Activated T-helper 1 cell treated with anti-CD3 and anti-CD28 coated beads, Interleukin-12 subunit alpha, Interleukin-12 subunit beta, Interleukin-2, Interleukin-4 antibody, amounts not matched to agents 30 ng/mL and 10 ng/mL and 1 ng/mL, durations not matched to agents 14 hours and 24 hours and 36 hours (primary cell): ENCODE measurements around the gene PRPF8. TPM values are rescaled to one million over a fixed set of nuclear protein-coding genes. Genes with fewer than 3 reads are reported as not detected.
A peak's percentile ranks its signal among the peaks of the same experiment; 100 is the strongest.
"Not testable (repeated sequence)": the region's sequence is repeated elsewhere in the genome, so short reads cannot be mapped to it uniquely, and the experiment has no call there.

Experiments used
- DNase-seq: peaks from one replicate; pipeline ENCODE4 v3.0.0; 2021; ENCODE audit warnings: low spot score
- H3K27ac Mint-ChIP-seq: one replicate; pipeline ENCODE4 v1.8.0; 2021; ENCODE audit warnings: mild to moderate bottlenecking, mixed read lengths
- H3K27me3 Mint-ChIP-seq: one replicate; pipeline ENCODE4 v1.8.0; 2022; ENCODE audit warnings: mild to moderate bottlenecking, moderate library complexity, mixed read lengths; ENCODE audit not compliant: insufficient read depth
- H3K36me3 Mint-ChIP-seq: one replicate; pipeline ENCODE4 v1.8.0; 2021; ENCODE audit warnings: low read depth, mixed read lengths
- H3K4me1 Mint-ChIP-seq: one replicate; pipeline ENCODE4 v1.8.0; 2021; ENCODE audit warnings: low read depth, mixed read lengths
- H3K4me3 Mint-ChIP-seq: one replicate; pipeline ENCODE4 v1.8.0; 2021; ENCODE audit warnings: mild to moderate bottlenecking, moderate library complexity, mixed read lengths
- H3K9me3 Mint-ChIP-seq: one replicate; pipeline ENCODE4 v1.8.0; 2021; ENCODE audit warnings: mixed read lengths
- intact Hi-C: fragments of 100-400 bp; cut with micrococcal nuclease; formaldehyde crosslinking; loops from one replicate; pipeline ENCODE4 v1.15.1; 2024
- total RNA-seq: library from RNA; stranded (reverse); gene quantifications from 2 replicates; pipeline ENCODE4 v1.2.3, GENCODE V29; 2022

The PRPF8 gene
- total RNA-seq, 1 donor from 2014 or later, result 410 TPM

DNA sequence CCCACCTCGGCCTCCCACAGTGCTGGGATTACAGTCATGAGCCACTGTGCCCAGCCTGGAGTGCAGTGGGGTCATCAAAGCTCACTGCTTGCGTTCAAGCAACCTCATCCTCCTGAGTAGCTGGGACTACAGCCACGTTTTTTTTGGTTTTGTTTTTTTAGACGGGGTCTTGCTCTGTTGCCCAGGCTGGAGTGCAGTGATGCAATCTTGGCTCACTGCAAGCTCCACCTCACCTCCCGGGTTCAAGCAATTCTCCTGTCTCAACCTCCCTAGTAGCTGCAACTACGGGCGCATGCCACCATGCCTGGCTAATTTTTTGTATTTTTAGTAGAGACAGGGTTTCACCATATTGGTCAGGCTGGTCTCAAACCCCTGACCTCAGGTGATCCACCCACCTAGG, 31.9 kb downstream of the PRPF8 start:
- H3K27ac Mint-ChIP-seq, H3K9me3 Mint-ChIP-seq, DNase-seq, intact Hi-C loops, H3K27me3 Mint-ChIP-seq, H3K4me1 Mint-ChIP-seq: not testable (repeated sequence)
- Mint-ChIP-seq H3K4me3 (peak overlapping the region; percentile 26), H3K36me3 (peaks cover 56% of the 10 kb centered on the region)

DNA sequence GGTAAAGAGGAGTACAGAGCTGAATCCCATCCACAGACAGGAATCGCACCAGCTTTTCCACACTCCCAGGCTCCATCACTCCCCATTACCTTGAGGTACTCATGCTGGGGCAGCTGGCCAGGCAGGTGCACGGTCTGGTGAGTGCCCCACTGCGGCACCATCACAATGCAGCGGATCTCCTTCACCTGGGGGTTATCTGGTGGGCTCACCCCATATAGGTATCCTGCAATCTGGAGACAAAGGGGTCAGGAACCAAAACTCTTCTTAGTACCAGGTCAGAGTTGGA, 33.2 kb downstream of the PRPF8 start:
- Mint-ChIP-seq H3K27ac (no peak overlapping the region), H3K27me3 (peaks cover under 1% of the 10 kb centered on the region), H3K4me3 (no peak overlapping the region), H3K9me3 (no peaks in the 10 kb centered on the region), H3K4me1 (no peaks in the 10 kb centered on the region), H3K36me3 (peaks cover 48% of the 10 kb centered on the region)
- DNase-seq, result no peak
- intact Hi-C loops, result no loop called here

DNA sequence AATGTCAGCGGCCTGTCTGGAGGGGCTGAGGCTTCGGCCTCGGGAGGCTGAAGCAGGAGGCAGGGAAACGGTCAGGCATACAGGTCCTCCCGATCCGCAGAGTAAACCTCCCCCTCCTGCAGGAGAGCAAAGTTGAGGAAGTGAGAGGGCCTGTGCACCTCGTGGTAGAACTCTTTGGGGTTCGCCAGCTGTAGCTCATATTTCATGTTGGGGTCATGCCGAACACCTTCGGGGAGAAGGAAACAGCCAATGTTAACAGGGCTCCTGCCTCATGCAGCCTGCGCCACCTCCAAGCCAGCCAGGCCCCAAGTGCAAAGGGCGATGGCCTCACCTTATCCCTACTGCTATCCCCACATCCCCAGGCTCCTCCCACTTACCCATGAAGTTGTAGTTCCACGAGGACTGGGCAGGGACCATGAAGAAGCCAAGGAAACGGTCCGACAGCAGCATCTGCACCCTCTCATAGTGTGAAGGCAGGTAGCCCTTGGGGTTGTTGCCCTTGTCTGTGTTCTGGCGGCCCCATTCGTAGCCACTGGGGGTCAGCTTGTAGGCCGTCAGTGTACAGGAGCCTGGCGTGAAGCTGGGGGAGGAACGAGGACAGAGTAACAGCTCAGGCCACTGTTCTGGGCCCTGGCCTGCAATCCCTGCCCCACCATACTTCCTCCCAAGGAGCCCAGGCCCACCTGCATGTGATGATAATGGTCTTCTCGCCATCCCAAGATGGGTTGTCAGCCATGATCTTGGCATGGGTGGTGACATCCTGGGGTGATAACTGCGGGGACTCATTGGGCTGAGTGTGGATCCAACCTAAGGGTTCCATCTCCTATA, 33.7 kb downstream of the PRPF8 start:
- H3K4me1 Mint-ChIP-seq, result peaks cover 4% of the 10 kb centered on the region
- no peak for DNase-seq
- H3K27ac Mint-ChIP-seq, result no peak overlapping the region
- intact Hi-C loops, result no loop called here
- H3K27me3 Mint-ChIP-seq, result peaks cover 2% of the 10 kb centered on the region
- peaks cover 45% of the 10 kb centered on the region for H3K36me3 Mint-ChIP-seq
- H3K4me3 Mint-ChIP-seq, result no peak overlapping the region
- H3K9me3 Mint-ChIP-seq, result no peaks in the 10 kb centered on the region

DNA sequence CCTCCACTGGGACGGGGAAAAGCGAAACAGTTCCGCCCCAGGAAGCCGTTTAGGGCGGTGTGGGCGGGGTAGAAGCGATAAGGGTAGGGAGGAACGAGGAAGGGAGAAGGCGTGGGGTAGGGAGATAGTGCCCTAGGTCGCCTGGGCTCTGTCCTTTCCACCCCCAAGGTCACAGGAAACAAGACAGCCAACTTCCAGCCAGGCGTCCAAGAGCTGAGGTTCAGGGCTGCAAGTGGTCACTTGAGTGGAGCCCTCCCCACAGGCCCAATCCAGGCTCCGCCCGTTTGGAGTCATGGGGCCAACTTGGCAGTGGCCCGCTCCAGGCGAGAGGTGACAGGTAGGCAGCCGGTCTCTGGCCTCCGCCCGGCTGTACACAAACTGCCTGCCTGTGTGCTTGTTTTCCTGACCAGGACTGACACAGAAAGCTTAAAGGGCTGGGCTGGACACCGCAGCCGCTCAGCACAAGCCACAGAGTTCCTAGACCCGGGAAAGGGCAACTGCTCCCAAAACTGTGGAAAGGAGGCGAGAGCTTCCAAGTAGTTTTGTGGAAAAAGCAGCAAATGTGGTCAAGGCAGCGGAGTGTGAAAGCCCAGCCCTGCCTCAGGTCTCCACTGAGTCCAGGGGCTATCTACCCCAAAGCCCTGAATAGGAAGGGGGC, 34.7 kb downstream of the PRPF8 start, which contains the start of gene RILP:
RILP (minus strand) TSS at position 23 of the 658 bp plus-strand sequence. CDS start 62 bp downstream, outside the sequence.
- Mint-ChIP-seq H3K9me3 (no peaks in the 10 kb centered on the region), H3K36me3 (peaks cover 44% of the 10 kb centered on the region), H3K27ac (peak within 1 kb of the TSS; percentile 44), H3K27me3 (peaks cover 2% of the 10 kb centered on the region), H3K4me1 (peaks cover 14% of the 10 kb centered on the region), H3K4me3 (peak within 1 kb of the TSS; percentile 73)
- DNase-seq, result no peak
- intact Hi-C loops, result loop anchor here (1.0 to 5.0 kb wide), 7 partner anchors 22 to 392 kb away; partner anchors contain the start of genes CRK, OVCA2, PRPF8 and RPA1

DNA sequence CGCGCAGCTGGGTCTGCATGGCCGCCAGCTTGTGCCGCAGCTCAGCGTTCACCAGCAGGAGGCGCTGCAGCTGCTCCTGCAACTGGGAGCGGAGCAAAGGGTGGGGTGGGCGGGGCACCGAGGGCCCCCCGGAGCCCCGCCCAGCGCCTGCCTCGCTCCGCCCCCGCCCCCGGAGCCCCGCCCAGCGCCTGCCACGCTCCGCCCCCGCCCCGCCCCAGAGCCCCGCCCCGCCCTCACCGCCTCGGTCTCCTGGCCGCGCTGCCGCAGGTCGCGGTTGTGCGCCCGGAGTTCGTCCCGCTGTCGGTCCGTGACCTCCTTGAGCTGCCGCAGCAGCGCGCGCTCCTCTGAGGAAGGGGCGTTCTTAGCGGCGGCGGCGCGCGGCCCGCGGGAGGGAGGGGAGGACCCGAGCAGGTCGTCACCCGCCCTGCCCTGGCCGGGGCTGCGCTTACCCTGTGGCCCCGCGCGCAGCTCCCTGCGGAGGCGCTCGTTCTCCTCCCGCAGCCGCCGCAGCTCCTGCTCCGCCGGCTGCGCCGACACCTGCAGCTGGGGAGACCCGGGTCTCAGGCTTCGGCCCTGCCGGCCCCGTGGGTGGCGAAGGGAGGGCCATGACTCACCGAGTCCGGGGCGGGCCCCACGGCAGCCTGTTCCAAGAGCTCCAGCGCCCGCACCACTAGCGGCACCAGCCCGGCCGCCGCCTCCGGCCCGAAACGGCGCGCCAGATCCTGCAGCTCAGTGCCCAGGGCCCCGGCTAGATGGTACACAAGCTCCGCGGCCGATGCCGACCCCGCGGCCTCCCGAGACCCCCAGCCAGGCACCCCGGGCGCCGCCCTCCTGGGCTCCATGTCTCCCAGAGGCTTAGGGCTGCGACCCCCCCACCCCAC, 35.5 kb downstream of the PRPF8 start:
- intact Hi-C loops, result loop anchor here (1.0 to 5.0 kb wide), 7 partner anchors 21 to 393 kb away; partner anchors contain the start of genes CRK, OVCA2, PRPF8 and RPA1
- Mint-ChIP-seq H3K9me3 (no peaks in the 10 kb centered on the region), H3K27ac (no peak overlapping the region)

DNA sequence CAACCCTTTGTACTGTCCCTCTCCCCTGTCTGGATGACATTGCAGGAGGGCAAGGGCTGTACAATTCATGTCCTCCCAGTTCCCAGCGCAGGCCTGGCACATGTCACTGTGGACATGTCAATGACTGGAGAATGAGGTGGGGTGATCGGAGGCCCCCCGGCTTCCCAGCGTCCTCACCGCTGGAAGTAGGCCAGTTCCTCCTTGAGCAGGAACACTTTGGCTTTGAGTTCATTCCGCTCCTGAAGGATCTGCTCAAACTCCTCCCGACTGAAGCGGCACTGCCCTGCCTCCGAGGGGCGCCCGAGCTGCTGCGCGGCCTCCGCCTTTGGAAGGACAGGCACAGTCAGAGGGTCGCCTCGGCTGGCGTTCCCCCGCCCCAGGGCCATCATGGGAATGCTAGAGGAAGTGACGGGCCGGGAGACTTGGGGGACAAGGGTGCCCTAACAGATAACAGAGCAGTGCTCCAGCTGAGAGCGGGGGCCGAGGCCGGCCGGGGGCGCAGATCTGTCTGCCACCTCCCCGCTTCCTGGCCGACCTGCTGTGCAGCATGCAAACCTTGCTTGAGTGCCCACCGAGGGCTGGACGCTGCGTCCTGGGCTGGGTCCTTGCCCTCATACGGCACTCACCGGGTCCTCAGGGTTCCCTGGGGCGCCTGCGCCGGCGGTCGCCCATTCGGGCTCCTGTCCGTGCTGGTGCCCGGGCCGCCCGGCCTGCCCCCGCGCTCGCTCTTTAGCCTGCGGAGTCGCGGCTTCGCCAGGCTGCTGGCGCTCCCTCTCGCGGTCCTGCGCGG, 36.3 kb downstream of the PRPF8 start:
- Mint-ChIP-seq H3K27ac (no peak overlapping the region), H3K9me3 (no peaks in the 10 kb centered on the region), H3K4me1 (peaks cover 26% of the 10 kb centered on the region), H3K36me3 (peaks cover 31% of the 10 kb centered on the region), H3K4me3 (peak overlapping the region; percentile 75), H3K27me3 (peaks cover 2% of the 10 kb centered on the region)
- intact Hi-C loops, result loop anchor here (2.0 to 5.0 kb wide), 4 partner anchors 161 to 394 kb away; partner anchors contain the start of genes CRK, OVCA2 and RPA1
- DNase-seq, result no peak

More for the DNA sequence above, 35.5 kb downstream of the PRPF8 start:
- H3K27me3 Mint-ChIP-seq, result peaks cover 2% of the 10 kb centered on the region
- peaks cover 22% of the 10 kb centered on the region for H3K4me1 Mint-ChIP-seq
- DNase-seq, result peak; percentile 92
- H3K4me3 Mint-ChIP-seq, result peak overlapping the region; percentile 59
- H3K36me3 Mint-ChIP-seq, result peaks cover 39% of the 10 kb centered on the region

DNA sequence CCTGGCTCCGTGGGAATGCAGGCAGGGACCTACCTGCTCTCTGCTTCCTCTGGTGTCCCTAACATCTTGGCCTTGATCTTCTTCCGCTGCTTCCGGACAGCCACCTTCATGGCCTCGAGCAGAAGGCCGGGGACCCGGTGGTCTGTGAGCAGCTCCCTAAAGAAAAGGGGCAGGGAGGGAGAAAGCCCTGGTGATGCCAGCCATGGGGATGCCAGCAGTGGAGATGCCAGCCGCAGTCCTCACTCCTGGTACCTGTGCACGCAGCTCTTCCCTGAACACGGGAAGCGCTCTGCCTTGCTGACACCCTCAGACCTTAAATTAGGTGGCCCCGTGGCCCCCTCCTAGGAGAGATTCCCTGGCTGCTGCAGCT, 36.9 kb downstream of the PRPF8 start:
- peaks cover 26% of the 10 kb centered on the region for H3K4me1 Mint-ChIP-seq
- H3K9me3 Mint-ChIP-seq, result no peaks in the 10 kb centered on the region
- peak overlapping the region; percentile 75 for H3K4me3 Mint-ChIP-seq
- intact Hi-C loops, result loop anchor here (2.0 to 5.0 kb wide), 4 partner anchors 160 to 395 kb away; partner anchors contain the start of genes CRK, OVCA2 and RPA1
- no peak overlapping the region for H3K27ac Mint-ChIP-seq
- DNase-seq, result no peak
- H3K36me3 Mint-ChIP-seq, result peaks cover 25% of the 10 kb centered on the region
- peaks cover 2% of the 10 kb centered on the region for H3K27me3 Mint-ChIP-seq

DNA sequence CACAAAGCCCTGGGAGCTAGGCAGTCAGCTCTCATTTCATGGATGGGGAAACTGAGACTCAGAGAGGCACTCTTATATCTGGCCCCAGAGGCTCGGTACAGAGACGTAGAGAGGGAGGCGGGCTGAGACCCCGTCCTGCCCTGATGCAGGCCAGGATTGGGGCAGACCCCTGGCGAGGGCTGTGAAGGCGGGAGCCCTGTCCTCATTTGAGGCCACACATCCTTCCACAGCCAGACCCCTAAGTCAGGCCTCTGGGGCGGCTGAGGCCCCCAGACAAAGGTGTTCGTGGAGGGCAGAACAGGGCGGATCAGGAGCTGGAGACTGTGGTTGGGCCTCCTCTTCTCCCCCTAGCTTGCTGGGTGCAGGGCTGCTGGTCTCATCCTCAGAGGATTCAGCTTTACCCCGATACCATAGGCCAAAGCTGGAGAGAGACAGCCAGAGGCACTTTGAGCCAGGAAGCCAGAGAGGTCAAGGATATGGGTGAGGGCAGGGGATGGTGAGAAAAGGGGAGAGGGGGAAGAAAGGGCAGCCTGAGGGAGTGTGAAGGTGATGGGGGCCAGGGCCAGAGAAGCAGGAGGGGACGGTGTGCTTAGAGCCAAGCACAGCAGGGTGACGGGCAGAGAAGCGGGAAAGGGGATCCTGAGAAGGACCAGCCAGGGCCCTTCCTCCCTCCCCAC, 38.3 kb downstream of the PRPF8 start:
- Mint-ChIP-seq H3K27me3 (peaks cover 2% of the 10 kb centered on the region), H3K27ac (peak overlapping the region; percentile 63), H3K36me3 (peaks cover 13% of the 10 kb centered on the region), H3K9me3 (no peaks in the 10 kb centered on the region), H3K4me3 (peak overlapping the region; percentile 65), H3K4me1 (peaks cover 26% of the 10 kb centered on the region)
- intact Hi-C loops, result loop anchor here (5.0 kb wide), 2 partner anchors 159 to 396 kb away; partner anchors contain the start of gene OVCA2
- DNase-seq, result no peak

DNA sequence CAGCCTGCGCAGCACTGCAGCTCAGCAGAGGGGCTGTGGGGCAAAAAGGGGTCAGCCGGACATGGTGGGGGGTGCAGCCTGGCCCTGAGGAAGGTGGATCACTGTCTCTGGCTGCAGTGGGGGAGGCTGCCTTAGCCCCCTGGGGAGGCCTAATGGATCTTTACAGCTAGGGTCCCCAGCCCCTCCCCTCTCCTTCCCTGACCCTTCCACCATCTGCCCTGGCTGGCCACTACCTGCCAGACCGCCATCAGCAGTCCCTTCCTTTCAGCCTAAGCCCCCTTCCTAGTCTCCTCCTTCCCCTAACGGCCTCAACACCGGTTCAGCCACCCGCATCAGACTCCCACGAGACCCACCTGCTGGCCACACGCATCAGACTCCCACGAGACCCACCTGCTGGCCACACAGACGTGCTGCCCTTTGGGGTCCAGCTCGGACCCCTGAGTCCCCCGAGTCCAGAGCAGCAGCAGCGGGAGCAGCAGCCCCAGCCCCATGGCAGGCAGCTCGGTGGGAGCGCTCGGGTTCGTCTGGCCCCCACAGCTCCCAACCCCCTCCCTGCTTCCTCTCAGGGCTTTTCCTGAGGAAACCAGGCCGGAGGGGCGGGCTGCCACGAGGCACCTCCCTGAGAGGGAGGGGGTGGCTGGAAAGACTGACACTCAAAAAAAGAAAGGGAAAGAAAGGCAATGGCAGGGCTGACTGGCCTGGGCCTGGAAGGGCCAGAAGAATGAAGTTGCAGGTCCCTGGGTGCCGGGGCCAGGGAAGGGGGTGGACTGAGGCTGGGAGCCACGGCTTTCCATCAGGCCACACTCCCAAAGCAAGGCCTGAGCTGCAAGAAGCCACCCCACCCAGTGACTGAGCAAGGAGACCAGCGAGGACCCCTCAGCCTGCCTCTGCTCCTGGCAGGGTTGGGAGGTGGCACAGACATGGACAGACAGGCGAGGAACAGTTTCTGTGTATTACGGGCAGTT, 39.2 kb downstream of the PRPF8 start, which contains the start of gene SCARF1:
SCARF1 (minus strand) TSS at position 526 of the 965 bp plus-strand sequence; CDS start at position 491, 35 bp downstream.
- Mint-ChIP-seq H3K4me3 (peak within 1 kb of the TSS; percentile 85), H3K4me1 (peaks cover 26% of the 10 kb centered on the region), H3K36me3 (peaks cover 7% of the 10 kb centered on the region), H3K9me3 (no peaks in the 10 kb centered on the region), H3K27ac (peak within 1 kb of the TSS; percentile 97), H3K27me3 (peaks cover 2% of the 10 kb centered on the region)
- intact Hi-C loops, result loop anchor here (5.0 kb wide), 2 partner anchors 158 to 397 kb away; partner anchors contain the start of gene OVCA2
- DNase-seq, result no peak

DNA sequence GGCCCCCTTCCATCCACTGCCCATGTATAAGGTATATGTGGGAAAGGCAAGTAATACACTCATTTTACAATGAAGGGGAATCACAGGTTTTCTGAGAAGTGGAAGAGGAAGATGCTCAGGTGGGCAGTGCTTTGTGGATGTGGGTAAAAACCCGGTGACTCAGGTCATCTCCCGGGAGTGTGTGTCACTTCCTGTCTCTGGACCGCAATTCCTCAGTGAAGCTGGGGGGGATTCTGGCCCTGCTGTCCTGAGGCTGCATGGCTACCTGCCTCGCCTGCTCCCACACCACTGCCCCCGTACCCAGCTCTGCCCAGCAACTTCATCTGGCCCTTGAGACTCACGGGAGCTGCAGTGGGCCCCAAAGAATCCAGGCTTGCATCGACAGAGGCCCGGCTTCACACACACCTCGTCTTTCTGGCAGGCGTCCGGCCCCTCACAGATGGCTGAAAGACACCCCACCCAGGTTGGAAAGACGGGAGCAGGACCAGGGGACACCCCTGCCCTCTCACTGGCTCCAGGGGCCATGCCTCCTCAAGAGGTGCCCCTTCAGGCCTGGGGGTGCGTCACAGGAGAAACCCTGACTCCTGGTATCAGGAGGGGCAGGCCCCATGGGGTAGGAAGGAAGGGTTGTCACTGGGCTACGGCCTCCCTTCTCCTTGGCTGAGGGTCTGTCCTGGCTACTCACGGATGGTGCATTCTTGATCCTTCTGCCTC, 40.0 kb downstream of the PRPF8 start:
- Mint-ChIP-seq H3K27ac (peak overlapping the region; percentile 97), H3K36me3 (peaks cover 7% of the 10 kb centered on the region)
- intact Hi-C loops, result loop anchor here (5.0 kb wide), 2 partner anchors 157 to 398 kb away; partner anchors contain the start of gene OVCA2

More for the DNA sequence above, 40.0 kb downstream of the PRPF8 start:
- peaks cover 26% of the 10 kb centered on the region for H3K4me1 Mint-ChIP-seq
- H3K9me3 Mint-ChIP-seq, result no peaks in the 10 kb centered on the region
- peaks cover 2% of the 10 kb centered on the region for H3K27me3 Mint-ChIP-seq
- peak overlapping the region; percentile 85 for H3K4me3 Mint-ChIP-seq
- DNase-seq, result no peak
